AG08395 (cell line): Measurements from ENCODE around the gene S100A10.

Experiments
- DNase-seq: peaks from one replicate; pipeline ENCODE4 v3.0.0; 2012; ENCODE audit warnings: mixed read lengths, low spot score

Gene S100A10

DNA sequence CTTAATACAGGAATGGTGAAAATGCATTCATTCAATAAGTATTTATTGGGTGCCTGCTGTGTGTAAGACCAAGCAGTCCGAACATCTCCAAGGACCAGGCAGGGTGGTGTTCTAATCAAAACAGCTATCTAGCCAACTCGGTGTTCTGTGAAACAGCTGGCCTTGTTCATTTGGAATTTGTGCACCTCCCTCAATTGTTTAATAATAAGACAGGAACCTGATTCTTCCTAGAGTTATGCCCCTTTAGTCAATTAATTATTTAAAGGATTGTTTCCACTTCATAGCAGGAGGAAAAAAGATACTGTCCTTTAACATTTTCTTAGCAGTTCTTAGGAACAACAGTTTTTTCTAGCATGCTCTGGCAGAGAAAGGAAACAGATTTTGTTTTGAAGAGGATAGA is 30.4 kb downstream of the S100A10 start:
- no peak for DNase-seq

DNA sequence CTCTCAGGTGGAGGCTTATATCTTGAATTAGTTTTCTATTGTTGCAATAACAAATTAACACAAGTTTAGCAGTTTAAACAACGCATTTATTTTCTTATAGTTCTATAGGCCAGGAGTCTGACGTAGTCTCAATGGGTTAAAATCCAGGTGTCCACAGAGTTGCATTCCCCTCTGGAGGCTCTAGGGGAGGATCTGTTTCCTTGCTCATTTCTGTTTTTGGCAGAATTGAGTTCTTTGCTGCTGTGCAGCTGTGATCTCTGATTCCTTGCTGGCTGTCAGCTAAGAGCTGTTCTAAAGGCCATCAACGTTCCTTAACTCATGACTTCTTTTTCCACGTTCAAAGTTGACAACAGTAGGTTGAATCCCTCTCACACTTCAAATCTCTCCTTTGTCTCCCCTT is 31.8 kb downstream of the S100A10 start:
- no peak for DNase-seq

DNA sequence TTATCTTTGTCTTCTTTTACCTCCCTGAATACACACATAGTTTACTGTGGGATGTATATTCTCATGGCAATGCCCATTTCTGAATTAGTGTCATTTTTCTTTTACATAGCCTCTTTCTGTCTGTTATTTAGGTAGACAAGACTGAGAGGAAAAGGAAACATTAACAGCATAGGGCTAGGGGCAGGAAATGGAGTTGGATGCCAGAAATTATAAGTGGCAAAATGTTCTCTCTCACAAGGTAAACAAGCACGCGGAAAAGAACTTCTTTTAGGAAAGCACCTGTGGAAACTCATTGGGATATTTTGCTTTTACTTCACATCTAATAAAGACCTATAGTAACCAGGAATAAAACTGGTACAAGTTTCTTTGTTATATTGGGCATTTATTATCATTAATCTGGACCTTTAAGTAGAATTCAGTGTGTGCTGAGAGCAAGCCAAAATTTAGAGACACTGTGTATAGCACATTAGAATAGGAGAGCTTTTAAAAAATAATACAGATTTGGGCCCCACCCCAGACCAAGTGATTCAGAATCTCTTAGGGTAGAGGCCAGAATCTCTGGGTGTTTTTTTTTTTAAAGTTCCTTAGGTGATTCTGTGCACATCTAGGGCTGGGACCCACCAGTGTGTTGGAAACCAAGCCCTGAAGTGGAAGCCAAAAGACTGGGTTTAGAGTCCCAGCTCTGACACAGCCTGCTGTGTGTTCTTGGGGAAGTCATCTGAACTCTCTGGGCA is 32.7 kb downstream of the S100A10 start:
- no peak for DNase-seq

DNA sequence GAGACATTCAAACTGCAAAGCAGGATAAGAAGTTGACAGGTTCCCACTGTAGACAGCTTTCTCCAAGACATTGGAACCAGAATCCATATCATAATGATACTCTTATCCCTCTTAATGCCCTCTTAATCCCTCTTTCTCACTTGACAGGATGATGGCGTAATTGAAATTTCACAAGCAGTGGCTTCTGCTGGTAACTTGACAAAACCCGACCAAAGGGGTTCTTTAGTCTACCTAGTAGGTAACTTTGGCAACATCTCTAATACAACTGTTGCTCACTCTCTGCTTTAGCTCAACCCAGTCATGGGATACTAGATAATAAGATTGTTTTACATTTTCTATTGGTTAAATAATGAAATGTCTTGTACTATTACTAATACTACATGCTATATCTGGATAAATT is 34.7 kb downstream of the S100A10 start:
- no peak for DNase-seq

DNA sequence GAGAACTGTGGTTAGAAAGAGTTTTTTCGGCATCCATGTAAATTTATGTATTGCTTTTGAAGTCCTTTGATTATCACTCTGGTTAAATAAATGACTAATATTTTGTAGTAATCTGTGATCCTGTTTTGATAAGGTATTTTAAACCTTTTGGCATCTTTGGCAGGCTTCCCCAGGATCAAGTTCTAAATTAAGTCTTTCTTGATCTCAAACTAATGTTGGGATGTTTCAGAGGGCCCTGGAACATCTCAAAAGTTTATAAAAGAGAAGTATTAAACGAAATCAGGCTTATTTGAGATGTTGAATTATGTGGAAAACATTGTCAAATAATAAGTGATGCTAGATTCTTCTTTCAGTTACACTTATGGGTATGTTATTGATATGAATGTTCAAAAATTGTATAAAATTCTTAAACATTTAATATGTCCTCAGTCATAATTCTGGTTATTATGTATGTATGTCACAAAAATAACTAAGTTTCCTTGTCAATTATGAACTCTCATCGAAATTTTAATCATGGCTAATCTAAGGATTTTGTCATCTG is 36.6 kb downstream of the S100A10 start:
- DNase-seq = no peak

DNA sequence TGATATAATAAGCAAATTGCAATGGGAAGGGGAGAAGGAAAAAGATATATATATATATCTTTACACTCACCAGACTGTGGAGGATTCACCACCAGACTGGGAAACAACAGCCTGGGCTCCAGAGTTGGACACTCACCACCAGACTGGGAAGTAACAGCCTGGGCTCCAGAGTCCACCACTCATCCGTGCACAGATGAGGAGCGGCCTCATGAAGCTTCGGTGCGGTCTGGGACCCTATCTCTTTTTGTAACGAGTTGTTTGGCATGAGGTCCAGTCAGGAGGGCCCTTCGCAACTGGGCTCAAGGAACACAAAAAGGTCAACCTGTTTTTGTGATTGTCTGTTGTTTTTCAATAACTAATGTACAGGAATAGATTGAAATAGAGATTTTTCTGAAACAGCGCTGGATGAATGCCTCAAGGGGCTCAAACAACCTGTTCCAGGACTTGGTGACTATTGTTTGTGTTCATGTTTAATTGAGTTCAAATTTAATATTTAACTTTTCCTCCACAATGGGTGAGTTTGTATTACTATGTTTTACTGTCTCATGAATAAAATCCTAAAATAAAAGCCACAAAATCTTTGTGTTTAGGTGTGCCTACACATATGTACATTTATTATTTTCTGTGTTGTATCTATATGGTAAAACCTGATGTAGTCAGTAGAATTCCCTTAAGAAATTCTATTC is 40.1 kb downstream of the S100A10 start:
- no peak for DNase-seq

DNA sequence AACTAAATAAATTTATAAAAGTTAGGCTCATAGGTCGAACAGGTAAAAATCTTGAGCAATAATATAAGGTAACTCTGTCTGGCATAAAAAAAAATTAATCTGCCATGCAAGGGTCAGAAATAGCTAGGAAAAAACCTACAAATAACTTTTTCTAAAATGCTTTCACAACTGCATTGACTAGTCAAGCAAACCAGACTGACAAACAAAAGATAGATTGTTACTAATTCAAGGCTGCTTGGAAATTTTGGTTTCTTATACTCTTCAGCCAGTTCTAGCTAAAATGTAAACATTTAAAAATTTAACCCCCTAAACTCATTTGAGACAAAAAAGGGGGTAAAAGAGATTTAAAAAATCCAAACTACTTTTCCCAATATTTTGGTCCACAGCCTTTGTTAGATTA is 40.8 kb downstream of the S100A10 start:
- DNase-seq = no peak

DNA sequence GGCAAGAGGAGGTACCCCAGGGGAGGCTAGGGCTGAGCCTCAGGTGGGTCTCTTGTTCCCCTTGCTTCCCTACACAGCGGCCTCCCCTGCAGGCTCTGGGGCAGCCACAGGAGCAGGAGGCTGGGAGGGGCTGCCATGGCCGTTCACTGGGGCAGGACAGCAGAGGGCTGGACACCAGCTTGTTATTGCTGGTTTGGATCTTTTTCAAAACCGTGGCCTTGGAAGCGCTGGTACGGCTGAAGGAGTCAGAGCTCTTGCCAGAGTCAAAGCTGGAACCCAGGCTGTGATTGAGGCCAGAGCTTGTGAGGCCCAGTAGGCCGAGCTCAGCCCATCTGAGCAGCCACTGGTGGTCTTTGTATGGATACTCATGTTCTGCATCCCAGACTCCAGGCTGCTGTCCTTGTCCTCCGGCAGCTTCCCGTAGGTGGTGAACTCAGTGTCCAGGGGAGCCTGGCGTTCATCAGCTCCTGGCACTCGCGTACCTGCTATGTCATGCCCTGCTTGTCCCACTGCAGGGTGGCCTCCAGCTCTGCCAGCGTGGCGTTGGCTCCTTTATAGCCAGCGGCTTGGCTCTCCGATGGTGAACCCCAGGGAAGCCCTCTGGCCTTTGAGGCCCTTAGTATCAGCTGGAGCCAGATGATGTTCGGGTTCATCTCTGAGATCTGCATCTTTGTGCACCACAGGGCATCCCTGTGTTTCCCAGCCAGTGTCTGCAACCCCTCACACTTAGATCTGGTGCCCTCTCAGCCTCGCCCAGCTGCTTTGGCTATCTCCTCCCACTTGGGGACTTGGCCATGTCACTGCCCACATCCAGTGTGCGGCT is 44.1 kb downstream of the S100A10 start:
- DNase-seq = peak; percentile 42

DNA sequence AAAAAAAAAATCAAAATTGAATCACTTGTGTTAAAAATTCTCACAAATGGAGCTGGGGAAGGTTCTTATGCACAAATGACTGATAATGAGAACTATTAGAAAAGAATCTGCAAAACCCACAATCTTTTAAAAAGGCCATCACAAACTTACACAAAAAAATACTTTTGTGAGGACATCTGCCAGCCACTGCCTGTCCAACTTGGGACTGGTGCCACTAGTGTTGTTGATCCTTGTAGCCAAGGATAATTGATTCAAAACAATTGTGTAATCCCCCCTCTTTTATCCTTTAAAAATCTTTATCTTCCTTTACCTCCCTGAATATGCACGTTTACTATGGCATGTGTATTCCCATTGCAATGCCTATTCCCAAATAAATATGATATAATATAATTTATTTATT is 45.2 kb downstream of the S100A10 start:
- DNase-seq = no peak

DNA sequence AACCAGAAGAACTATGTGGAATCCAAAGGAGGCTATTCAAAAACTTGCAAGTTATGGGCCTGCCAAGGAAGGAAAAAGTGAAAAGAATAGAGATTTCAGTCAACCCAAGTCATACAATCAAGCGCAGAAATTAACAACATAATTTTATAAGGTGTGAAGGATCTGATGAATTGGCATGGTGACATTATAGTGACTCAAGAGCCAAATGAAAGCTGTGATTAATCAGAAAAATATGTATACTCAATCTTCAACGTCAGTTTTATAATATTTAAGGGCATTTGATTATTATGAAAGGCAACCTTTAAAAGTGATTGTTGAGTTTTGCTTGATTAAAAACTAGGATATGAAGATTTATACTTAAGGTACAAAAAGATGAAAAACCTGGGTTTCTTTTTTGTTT is 46.5 kb downstream of the S100A10 start:
- no peak for DNase-seq

DNA sequence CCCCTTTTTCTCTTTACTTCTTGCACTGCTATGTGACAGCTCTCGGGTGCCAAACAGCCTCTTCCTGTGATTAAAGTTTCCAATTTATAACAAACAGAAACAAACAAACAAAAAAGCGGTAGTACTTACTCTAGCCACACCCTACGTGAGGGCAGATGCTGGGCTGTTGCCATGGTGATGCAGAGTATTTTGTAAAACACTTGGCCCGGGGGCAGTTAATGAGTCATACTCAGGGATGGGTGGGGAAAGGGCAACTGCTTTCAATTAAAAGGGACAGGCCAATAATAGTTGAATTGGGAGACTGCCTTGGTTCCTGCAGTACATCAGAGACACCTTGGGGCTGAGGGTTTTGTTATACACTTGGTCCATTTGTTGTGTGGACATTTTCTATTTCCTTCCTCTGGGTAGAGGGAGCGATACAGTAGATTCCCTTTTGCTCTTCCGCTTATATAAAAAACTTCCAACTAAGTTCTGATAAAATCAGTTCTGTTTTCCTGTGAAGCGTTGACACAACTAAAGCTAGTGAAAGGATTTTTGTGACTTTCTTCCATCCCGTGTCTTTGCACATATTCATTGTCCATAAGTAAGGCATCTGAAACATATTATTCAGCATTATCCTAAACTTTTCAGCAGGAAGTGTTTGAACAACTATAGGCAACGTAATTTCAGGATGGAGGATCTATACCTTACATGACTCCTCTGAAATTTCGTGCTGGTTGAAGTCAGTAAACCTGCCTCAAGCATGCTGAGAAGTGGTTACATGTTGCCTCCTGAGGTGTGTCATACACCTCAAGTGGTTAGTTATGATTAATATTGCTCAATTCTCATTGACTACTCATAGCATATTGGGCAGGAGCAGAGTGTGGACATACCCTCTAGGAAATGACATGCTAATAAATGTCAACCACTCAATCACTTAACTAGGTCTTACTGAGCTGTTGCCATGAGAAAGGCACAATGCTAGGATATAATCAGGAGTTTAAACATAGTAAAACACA is 47.6 kb downstream of the S100A10 start:
- peak; percentile 97 for DNase-seq

DNA sequence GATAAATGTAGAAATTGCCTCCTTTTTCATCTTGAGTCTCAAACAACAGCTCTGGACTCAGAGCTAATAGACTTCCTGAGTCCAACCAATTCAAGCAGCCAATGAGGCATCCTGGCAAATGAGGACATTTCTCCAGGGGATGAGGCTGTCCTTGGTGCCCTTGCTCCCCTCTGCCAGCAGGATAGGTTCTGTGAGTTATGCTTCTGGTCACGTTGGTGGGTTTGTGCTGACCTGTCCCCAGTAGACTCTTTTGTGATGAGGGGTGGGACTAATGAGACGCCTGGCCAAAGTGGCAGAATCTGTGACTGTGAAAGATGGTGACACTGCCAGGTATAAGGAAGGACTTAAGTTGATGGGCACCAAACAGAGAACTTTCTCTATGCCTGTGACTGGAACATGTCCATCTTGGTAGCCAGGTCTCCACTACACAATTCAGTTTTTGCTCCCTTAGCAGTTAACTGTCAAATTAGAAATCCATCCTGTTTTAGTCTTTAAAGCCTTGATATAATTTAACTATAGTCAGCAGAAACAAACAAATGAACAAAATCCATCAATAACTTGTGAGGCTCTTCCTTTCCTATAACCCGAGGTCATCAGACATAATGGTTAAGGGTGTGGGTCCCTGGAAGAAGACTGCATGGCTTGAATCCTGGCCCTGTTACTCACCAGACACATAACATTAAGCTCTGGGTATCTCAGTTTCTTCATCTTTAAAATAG is 48.6 kb downstream of the S100A10 start:
- DNase-seq = no peak

DNA sequence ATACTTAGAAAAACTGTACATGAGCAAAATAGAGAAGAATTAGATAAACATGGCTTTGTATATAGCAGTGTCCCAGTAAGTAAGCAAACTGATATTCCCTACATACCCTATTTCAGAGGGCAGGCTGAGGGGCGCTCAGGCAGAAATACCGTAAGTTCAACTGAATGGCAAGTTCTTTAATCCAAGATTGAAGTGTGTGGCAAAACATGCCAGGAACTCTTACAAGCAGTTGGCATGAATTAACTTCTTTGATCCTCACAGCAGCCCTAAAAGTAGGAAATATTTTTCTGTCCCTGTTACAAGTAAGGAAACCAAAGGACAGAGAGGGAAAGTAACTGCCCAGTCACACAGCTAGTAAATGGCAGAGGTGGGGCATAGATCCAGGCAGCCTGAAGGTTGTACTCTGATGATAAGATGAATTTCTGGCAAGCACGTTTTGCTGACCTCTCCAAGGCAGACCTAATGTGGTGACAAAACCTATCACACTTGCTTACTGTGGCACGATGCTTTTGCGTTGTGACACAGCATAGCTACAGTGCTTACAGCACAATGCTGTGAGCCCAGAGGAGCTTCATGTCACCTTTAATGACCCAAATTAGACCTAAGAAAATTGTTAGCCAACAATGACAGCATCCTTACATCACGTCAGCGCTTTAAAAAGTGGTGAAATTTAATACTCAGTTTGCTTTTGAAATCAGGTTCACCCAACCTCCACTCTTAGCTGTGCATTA is 49.4 kb downstream of the S100A10 start:
- no peak for DNase-seq

DNA sequence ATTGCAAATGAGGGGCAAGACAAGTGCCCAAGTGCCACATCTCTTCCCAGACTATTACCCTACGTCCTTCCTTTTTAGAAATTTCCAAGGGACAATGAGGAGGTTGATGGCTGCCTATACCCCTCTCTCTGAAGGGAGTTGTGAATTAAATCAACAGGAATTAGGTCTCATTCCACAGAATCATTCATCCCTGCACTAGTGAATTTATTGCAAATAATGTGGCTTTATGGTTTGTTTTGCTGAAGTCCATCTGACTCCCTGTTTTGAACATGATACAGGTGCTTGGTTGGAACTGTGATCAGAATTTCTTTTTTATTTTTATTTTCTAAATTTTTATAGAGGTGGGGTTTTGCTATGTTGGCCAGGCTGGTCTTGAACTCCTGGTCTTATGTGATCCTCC is 50.1 kb downstream of the S100A10 start:
- no peak for DNase-seq

DNA sequence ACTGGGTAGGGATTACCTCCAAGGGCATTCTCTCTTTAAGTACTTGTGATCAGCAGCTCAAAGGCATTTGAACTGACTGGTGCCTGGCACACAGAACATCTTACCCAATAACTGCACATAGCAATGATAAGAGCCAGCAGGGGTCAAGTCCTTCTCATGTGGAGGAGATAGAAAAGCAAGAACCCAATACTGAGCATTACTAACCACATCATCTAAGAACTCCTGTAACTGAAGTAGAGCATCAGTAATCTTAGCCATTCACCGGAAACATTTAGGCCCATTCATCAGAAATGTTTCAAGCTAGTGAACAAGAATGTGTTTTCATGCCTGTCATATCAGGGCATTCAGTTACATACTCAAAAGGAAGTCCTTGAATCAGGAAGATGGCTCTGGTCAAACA is 50.8 kb downstream of the S100A10 start:
- DNase-seq = no peak

DNA sequence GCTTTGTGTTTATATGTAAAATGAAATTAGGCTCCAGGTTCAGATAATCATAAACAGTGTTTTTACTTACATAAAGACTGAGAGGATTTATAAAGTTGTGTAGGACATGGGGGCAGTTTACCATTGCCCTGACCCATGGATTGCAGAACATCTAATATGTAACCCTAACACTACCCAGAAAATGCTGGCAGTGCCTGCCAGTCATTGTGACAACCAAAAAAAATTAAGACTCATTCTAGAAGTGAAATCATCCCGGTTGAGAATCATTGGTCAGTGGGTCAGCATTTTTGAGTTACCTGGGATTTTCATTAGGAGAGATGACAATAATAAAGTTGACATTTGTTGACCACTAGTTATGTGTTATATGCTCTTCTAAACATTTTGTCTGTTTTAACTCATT is 53.1 kb downstream of the S100A10 start:
- DNase-seq = no peak

DNA sequence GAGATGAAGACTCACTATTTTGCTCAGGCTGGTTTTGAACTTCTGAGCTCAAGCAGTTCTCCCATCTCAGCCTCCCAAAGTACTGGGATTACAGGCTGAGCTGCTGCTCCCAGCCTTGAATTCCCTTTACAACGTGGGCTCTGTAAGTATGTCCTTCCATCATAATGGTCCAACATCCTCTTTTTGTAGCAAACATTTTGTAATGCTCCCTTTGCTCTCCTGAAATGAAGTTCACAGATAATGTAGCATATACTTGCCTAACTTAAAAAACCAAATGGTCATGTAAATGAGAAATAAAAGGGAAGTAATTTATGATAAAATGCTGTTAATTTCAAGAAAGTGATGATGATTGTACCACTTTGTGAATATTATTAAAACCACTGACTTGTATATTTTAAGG is 53.9 kb downstream of the S100A10 start:
- DNase-seq = no peak

DNA sequence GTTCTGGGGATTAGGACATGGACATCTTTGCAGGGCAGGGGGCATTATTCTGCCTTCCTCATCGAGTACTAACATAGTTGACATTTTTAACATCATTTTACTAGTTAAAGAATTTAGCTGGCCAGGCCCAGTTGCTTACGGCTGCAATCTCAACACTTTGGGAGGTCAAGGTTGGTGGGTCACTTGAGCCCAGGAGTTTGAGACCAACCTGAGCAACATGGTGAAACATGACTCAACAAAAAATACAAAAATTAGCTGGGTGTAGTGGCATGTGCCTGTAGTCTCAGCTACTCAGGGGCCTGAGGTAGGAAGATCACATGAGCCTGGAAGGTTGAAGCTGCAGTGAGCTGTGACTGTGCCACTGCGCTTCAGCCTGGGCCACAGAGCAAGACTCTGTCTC is 54.5 kb downstream of the S100A10 start:
- DNase-seq = no peak

DNA sequence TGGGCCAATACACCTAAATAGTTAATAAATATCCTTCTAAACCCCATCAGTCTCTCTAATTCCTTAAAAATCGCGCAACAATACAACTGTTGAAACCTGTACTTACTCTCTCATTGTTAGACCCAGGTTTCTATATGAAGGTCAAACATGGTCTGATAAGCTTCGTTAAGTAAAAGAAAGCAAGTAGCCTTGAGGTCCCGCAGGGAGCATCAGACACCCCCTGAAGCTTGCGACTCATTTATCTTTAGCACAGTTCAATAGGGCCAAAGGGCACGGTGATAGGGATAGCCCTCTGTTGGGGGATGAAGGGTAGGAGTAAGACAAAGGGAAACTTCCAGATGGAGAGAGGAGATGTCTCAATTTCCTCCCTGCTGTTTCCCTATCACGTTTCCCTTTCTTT is 57.0 kb downstream of the S100A10 start:
- no peak for DNase-seq
